Chondrocyte (in vitro differentiated cells): ENCODE data around the gene TBL1Y. TPM values are rescaled to one million over a fixed set of nuclear protein-coding genes. Genes with fewer than 3 reads are reported as not detected.

Experiments
- DNase-seq: peaks from one replicate; pipeline ENCODE4 v3.0.0; 2021; ENCODE audit warnings: mixed read lengths, low spot score
- H3K27ac Mint-ChIP-seq: one replicate; pipeline ENCODE4 v1.8.0; 2021; ENCODE audit warnings: mild to moderate bottlenecking, moderate library complexity, mixed read lengths; ENCODE audit not compliant: unreplicated experiment
- H3K27me3 Mint-ChIP-seq: 2 replicates; pipeline ENCODE4 v1.8.0; 2021; ENCODE audit warnings: low read depth, mixed read lengths
- H3K36me3 Mint-ChIP-seq: 2 replicates; pipeline ENCODE4 v1.8.0; 2021; ENCODE audit warnings: low read depth, mixed read lengths
- H3K4me1 Mint-ChIP-seq: 2 replicates; pipeline ENCODE4 v1.8.0; 2021; ENCODE audit warnings: low read depth, mild to moderate bottlenecking, mixed read lengths
- H3K4me3 Mint-ChIP-seq: one replicate; pipeline ENCODE4 v1.8.0; 2021; ENCODE audit warnings: mild to moderate bottlenecking, moderate library complexity, mixed read lengths; ENCODE audit not compliant: unreplicated experiment
- H3K9me3 Mint-ChIP-seq: 2 replicates; pipeline ENCODE4 v1.8.0; 2021; ENCODE audit warnings: low read depth, mixed read lengths
- total RNA-seq: library from RNA; stranded (reverse); gene quantifications from 3 replicates; pipeline ENCODE4 v1.2.1, GENCODE V29; 2021
- TF ChIP-seq, protein P1 (sequence below): fragments of 200-600 bp; sonication (generic); IDR thresholded peaks from 2 replicates; pipeline ENCODE4 v1.5.0; 2021; ENCODE audit warnings: antibody characterized with exemption, mild to moderate bottlenecking, moderate library complexity

Gene TBL1Y
- total RNA-seq, 1 donor from 2014 or later, result not detected

- Mint-ChIP-seq H3K36me3 (no peaks in the 10 kb centered on the region), H3K9me3 (no peaks in the 10 kb centered on the region), H3K27me3 (no peaks in the 10 kb centered on the region), H3K27ac (no peak overlapping the region), H3K4me3 (no peak overlapping the region), H3K4me1 (no peaks in the 10 kb centered on the region)
- DNase-seq, result no peak
- TF ChIP-seq, protein P1, sequence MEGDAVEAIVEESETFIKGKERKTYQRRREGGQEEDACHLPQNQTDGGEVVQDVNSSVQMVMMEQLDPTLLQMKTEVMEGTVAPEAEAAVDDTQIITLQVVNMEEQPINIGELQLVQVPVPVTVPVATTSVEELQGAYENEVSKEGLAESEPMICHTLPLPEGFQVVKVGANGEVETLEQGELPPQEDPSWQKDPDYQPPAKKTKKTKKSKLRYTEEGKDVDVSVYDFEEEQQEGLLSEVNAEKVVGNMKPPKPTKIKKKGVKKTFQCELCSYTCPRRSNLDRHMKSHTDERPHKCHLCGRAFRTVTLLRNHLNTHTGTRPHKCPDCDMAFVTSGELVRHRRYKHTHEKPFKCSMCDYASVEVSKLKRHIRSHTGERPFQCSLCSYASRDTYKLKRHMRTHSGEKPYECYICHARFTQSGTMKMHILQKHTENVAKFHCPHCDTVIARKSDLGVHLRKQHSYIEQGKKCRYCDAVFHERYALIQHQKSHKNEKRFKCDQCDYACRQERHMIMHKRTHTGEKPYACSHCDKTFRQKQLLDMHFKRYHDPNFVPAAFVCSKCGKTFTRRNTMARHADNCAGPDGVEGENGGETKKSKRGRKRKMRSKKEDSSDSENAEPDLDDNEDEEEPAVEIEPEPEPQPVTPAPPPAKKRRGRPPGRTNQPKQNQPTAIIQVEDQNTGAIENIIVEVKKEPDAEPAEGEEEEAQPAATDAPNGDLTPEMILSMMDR, result no peak
These were observed 57.7 kb downstream of the TBL1Y start for GRCh38 chrY:6968191-6968590.

DNA sequence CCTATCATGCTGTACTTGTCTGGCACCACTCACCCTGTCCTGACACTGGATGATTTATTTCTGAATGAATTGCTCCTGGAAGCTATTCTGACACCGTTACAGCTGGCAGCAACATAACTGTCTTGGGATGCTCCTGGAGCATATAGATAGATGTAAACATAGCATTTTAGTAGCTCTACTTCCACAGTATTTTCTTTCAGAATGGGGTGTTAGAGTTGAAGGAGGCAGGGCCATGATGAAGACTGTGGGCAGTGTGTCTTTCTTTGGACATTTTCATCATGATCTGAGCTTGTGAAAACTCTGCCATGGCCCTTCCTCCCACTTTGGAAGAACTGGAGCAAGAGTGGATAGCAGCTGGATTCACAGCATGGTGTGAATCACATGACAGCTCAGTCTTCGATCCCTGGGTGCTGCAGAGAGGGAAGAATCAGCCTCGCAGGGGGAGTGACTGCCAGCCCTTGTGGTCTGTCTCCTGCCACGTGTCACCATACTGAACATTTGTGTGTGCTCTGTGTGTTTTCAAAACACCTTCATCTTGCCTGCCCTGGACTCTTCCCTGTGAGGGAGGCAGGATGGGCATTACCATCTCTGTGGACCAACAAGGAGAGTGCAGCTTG is 61.9 kb downstream of the TBL1Y start:
- no peaks in the 10 kb centered on the region for H3K9me3 Mint-ChIP-seq
- no peaks in the 10 kb centered on the region for H3K27me3 Mint-ChIP-seq
- no peak overlapping the region for H3K27ac Mint-ChIP-seq
- TF ChIP-seq, protein P1, result no peak
- no peaks in the 10 kb centered on the region for H3K4me1 Mint-ChIP-seq
- H3K4me3 Mint-ChIP-seq, result no peak overlapping the region
- H3K36me3 Mint-ChIP-seq, result no peaks in the 10 kb centered on the region
- DNase-seq, result no peak

- TF ChIP-seq, protein P1, result no peak
- H3K4me3 Mint-ChIP-seq, result no peak overlapping the region
These were observed 64.5 kb downstream of the TBL1Y start for GRCh38 chrY:6974971-6975370.

GRCh38 chrY:6977783-6978182 is 67.3 kb downstream of the TBL1Y start:
- no peaks in the 10 kb centered on the region for H3K27me3 Mint-ChIP-seq
- TF ChIP-seq, protein P1, result no peak
- H3K9me3 Mint-ChIP-seq, result no peaks in the 10 kb centered on the region
- no peak for DNase-seq
- no peaks in the 10 kb centered on the region for H3K36me3 Mint-ChIP-seq
- H3K4me3 Mint-ChIP-seq, result no peak overlapping the region
- no peaks in the 10 kb centered on the region for H3K4me1 Mint-ChIP-seq
- no peak overlapping the region for H3K27ac Mint-ChIP-seq

More at GRCh38 chrY:6974971-6975370, 64.5 kb downstream of the TBL1Y start:
- DNase-seq, result no peak
- H3K36me3 Mint-ChIP-seq, result no peaks in the 10 kb centered on the region
- H3K4me1 Mint-ChIP-seq, result no peaks in the 10 kb centered on the region
- no peaks in the 10 kb centered on the region for H3K9me3 Mint-ChIP-seq
- H3K27ac Mint-ChIP-seq, result no peak overlapping the region
- H3K27me3 Mint-ChIP-seq, result no peaks in the 10 kb centered on the region

- H3K27ac Mint-ChIP-seq, result no peak overlapping the region
- TF ChIP-seq, protein P1, result no peak
- H3K9me3 Mint-ChIP-seq, result no peaks in the 10 kb centered on the region
- H3K36me3 Mint-ChIP-seq, result no peaks in the 10 kb centered on the region
- no peaks in the 10 kb centered on the region for H3K27me3 Mint-ChIP-seq
- H3K4me3 Mint-ChIP-seq, result no peak overlapping the region
- no peak for DNase-seq
- no peaks in the 10 kb centered on the region for H3K4me1 Mint-ChIP-seq
These were observed 72.7 kb downstream of the TBL1Y start for GRCh38 chrY:6983221-6983620.
